ENCODE results near the gene SUGP2.

Gene SUGP2

GRCh38 chr19:18948976-18949356, 84.4 kb downstream of the SUGP2 start:
- DNase-seq, result no peak

DNA sequence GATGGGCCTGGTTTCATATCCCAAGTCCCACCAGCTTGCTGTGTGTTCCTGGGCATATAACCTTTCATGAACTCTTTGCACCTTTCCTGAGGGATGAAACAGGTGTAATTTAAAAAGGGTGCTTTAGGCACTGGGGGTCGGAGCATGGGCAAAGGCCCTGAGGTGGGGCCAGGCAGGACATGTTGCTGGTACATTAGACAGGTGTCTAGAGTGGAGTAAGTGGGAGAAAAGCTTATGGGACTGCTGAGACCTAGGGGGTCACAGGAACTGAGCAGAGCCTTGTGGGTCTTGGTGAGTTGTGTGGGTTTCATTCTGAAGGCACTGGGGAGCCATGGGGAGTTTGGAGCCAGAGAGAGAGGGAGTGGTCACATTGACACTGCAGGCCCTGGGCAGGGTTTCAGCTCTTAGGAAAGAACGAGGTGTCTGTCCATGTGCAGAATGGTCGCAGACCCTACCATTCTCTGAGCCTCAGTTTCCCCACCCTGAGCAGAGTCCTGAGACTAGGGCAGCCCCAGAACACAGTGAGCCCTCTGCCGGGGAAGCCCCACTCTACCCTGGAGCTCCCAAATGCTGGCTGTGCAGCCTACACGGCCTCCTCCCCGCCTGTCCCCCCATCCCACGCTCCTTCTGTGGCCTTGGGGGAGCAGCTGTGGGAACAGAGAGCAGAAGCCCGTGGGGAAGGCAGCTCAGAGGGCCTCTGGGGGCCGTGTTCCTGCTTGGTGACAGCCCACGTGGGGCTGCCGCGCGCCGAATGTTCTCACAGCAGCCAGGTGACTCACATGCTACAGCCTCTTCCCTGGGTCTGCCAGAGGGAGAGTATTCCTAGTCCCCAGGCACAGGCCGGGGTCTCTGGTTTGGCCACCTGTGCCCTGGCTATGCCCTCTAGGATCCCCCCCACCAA, 85.0 kb downstream of the SUGP2 start:
- DNase-seq, result no peak

GRCh38 chr19:18946918-18947317, 86.4 kb downstream of the SUGP2 start:
- no peak for DNase-seq

- DNase-seq, result no peak
These were observed 87.0 kb downstream of the SUGP2 start for GRCh38 chr19:18946335-18946734.

GRCh38 chr19:18945297-18945696, 88.0 kb downstream of the SUGP2 start:
- no peak for DNase-seq

GRCh38 chr19:18943465-18943864, 89.9 kb downstream of the SUGP2 start:
- no peak for DNase-seq

- no peak for DNase-seq
These were observed 90.6 kb downstream of the SUGP2 start for GRCh38 chr19:18942692-18943091.

- no peak for DNase-seq
These were observed 91.5 kb downstream of the SUGP2 start for GRCh38 chr19:18941628-18942354.
